ENCODE measurements around the gene PLA2G4A. TPM values are rescaled to one million over a fixed set of nuclear protein-coding genes. Genes with fewer than 3 reads are reported as not detected.

The PLA2G4A gene
- total RNA-seq, 4 donors from 2014 or later: 11.0 to 13.8 (median 11.6) TPM

GRCh38 chr1:186869526-186870228 is 40.9 kb downstream of the PLA2G4A start:
- Histone ChIP-seq H3K4me1 (peaks cover 8% of the 10 kb centered on the region), H3K9me3 (no peaks in the 10 kb centered on the region), H3K4me3 (no peak overlapping the region), H3K27me3 (no peaks in the 10 kb centered on the region), H3K36me3 (no peaks in the 10 kb centered on the region), H3K27ac (no peak overlapping the region)
- no peak for TF ChIP-seq POLR2AphosphoS5 (IDR thresholded peaks at IDR 0.05)
- no peak for TF ChIP-seq POLR2A (IDR thresholded peaks at IDR 0.05)
- DNase-seq (ENCODE audit: low spot score in 2 of 2): no peak
- WGBS: 59% methylated on average over 1 of the region's 1 CpG

GRCh38 chr1:186871784-186872183 is 43.0 kb downstream of the PLA2G4A start:
- no peak overlapping the region for H3K27ac ChIP-seq
- DNase-seq (ENCODE audit: low spot score in 2 of 2): no peak
- no peak overlapping the region for H3K4me3 ChIP-seq
- 89% methylated on average over 1 of the region's 1 CpG for WGBS
- H3K36me3 ChIP-seq: no peaks in the 10 kb centered on the region
- no peak for TF ChIP-seq POLR2A (IDR thresholded peaks at IDR 0.05)
- no peak for TF ChIP-seq CTCF (IDR thresholded peaks at IDR 0.05)
- no peak for TF ChIP-seq POLR2AphosphoS5 (IDR thresholded peaks at IDR 0.05)
- no peak for TF ChIP-seq EP300 (IDR thresholded peaks at IDR 0.05)
- no peaks in the 10 kb centered on the region for H3K27me3 ChIP-seq
- H3K9me3 ChIP-seq: no peaks in the 10 kb centered on the region
- peaks cover 14% of the 10 kb centered on the region for H3K4me1 ChIP-seq

- no peak for DNase-seq (ENCODE audit: low spot score in 2 of 2)
- Histone ChIP-seq H3K4me1 (peaks cover 14% of the 10 kb centered on the region), H3K27me3 (no peaks in the 10 kb centered on the region), H3K4me3 (no peak overlapping the region), H3K36me3 (no peaks in the 10 kb centered on the region), H3K27ac (no peak overlapping the region), H3K9me3 (no peaks in the 10 kb centered on the region)
- TF ChIP-seq POLR2A (IDR thresholded peaks at IDR 0.05): no peak
- TF ChIP-seq EP300 (IDR thresholded peaks at IDR 0.05): no peak
- no peak for TF ChIP-seq CTCF (IDR thresholded peaks at IDR 0.05)
- TF ChIP-seq POLR2AphosphoS5 (IDR thresholded peaks at IDR 0.05): no peak
- WGBS: 95% methylated on average over 5 of the region's 5 CpGs
Measured at GRCh38 chr1:186872291-186872690, 43.5 kb downstream of the PLA2G4A start.

GRCh38 chr1:186873687-186874086 is 44.9 kb downstream of the PLA2G4A start:
- no peak for DNase-seq (ENCODE audit: low spot score in 2 of 2)
- WGBS: 44% methylated on average over 1 of the region's 1 CpG
- H3K9me3 ChIP-seq: no peaks in the 10 kb centered on the region
- no peak overlapping the region for H3K27ac ChIP-seq
- TF ChIP-seq POLR2A (IDR thresholded peaks at IDR 0.05) (no peak), CTCF (IDR thresholded peaks at IDR 0.05) (no peak), EP300 (IDR thresholded peaks at IDR 0.05) (no peak), POLR2AphosphoS5 (IDR thresholded peaks at IDR 0.05) (no peak)
- no peak overlapping the region for H3K4me3 ChIP-seq
- no peaks in the 10 kb centered on the region for H3K27me3 ChIP-seq
- H3K36me3 ChIP-seq: no peaks in the 10 kb centered on the region
- H3K4me1 ChIP-seq: peaks cover 14% of the 10 kb centered on the region

- H3K36me3 ChIP-seq: no peaks in the 10 kb centered on the region
- DNase-seq (ENCODE audit: low spot score in 2 of 2): no peak
- no peak overlapping the region for H3K27ac ChIP-seq
- no peak overlapping the region for H3K4me3 ChIP-seq
- H3K9me3 ChIP-seq: no peaks in the 10 kb centered on the region
- H3K27me3 ChIP-seq: no peaks in the 10 kb centered on the region
- 48% methylated on average over 12 of the region's 12 CpGs for WGBS
- H3K4me1 ChIP-seq: peaks cover 14% of the 10 kb centered on the region
- TF ChIP-seq CTCF (IDR thresholded peaks at IDR 0.05) (no peak), POLR2A (IDR thresholded peaks at IDR 0.05) (no peak), POLR2AphosphoS5 (IDR thresholded peaks at IDR 0.05) (no peak), EP300 (IDR thresholded peaks at IDR 0.05) (no peak)
Measured at GRCh38 chr1:186875896-186876835, 47.4 kb downstream of the PLA2G4A start.

Measured in suprapubic skin (tissue), 4 donors.